HG02840 (cell line): ENCODE results near the gene XRCC4.

Experiments
- ATAC-seq: cut with Tn5 transposase; IDR thresholded peaks from one replicate; pipeline ENCODE4 v1.9.1; 2021; ENCODE audit warnings: mild to moderate bottlenecking, moderate library complexity, moderate number of reproducible peaks; ENCODE audit not compliant: unreplicated experiment, low FRiP score

The XRCC4 gene

GRCh38 chr5:83368835-83369234 lies 291.5 kb downstream of the XRCC4 start:
- no peak for ATAC-seq

- no peak for ATAC-seq
Measured at GRCh38 chr5:83370957-83371356, 293.6 kb downstream of the XRCC4 start.

GRCh38 chr5:83371726-83372125 lies 294.4 kb downstream of the XRCC4 start:
- ATAC-seq: no peak

GRCh38 chr5:83374547-83374946 lies 297.2 kb downstream of the XRCC4 start:
- ATAC-seq: no peak

GRCh38 chr5:83375049-83375745 lies 297.9 kb downstream of the XRCC4 start:
- no peak for ATAC-seq

GRCh38 chr5:83376461-83376860 lies 299.1 kb downstream of the XRCC4 start:
- ATAC-seq: no peak

GRCh38 chr5:83377131-83377865 lies 300.0 kb downstream of the XRCC4 start:
- ATAC-seq: no peak

- no peak for ATAC-seq
Measured at GRCh38 chr5:83378624-83379289, 301.4 kb downstream of the XRCC4 start.

- ATAC-seq: no peak
Measured at GRCh38 chr5:83385812-83386211, 308.5 kb downstream of the XRCC4 start.

- no peak for ATAC-seq
Measured at GRCh38 chr5:83387041-83387440, 309.7 kb downstream of the XRCC4 start.

GRCh38 chr5:83388608-83389007 lies 311.3 kb downstream of the XRCC4 start:
- no peak for ATAC-seq

GRCh38 chr5:83392766-83393503 lies 315.6 kb downstream of the XRCC4 start:
- no peak for ATAC-seq

- ATAC-seq: no peak
Measured at GRCh38 chr5:83393504-83393866, 316.1 kb downstream of the XRCC4 start.

GRCh38 chr5:83394190-83394589 lies 316.8 kb downstream of the XRCC4 start:
- ATAC-seq: no peak

GRCh38 chr5:83396662-83397061 lies 319.3 kb downstream of the XRCC4 start:
- no peak for ATAC-seq

GRCh38 chr5:83397658-83398057 lies 320.3 kb downstream of the XRCC4 start:
- ATAC-seq: no peak

- no peak for ATAC-seq
Measured at GRCh38 chr5:83400241-83400640, 322.9 kb downstream of the XRCC4 start.

GRCh38 chr5:83400701-83401100 lies 323.4 kb downstream of the XRCC4 start:
- ATAC-seq: no peak

GRCh38 chr5:83401122-83401731 lies 323.9 kb downstream of the XRCC4 start:
- ATAC-seq: no peak

- no peak for ATAC-seq
Measured at GRCh38 chr5:83401775-83402174, 324.4 kb downstream of the XRCC4 start.
